Stomach smooth muscle (tissue), 2 donors: ENCODE measurements around the gene CCDC8.
"Not testable (repeated sequence)": the region's sequence is repeated elsewhere in the genome, so short reads cannot be mapped to it uniquely, and the experiment has no call there.

Source experiments
- H3K27ac ChIP-seq: one replicate; pipeline ENCODE4 v1.7.0; 2013; ENCODE audit warnings: mild to moderate bottlenecking, low read length, inconsistent platforms
- H3K27me3 ChIP-seq, 2 donors: one replicate each; pipeline ENCODE4 v1.7.0; 2013; ENCODE audit warnings: low read length in 2 of 2; ENCODE audit not compliant: insufficient read depth in 2 of 2, control insufficient read depth in 1 of 2
- H3K36me3 ChIP-seq, 2 donors: one replicate each; pipeline ENCODE4 v1.7.0; 2013; ENCODE audit warnings: low read length in 2 of 2; ENCODE audit not compliant: control insufficient read depth in 2 of 2, insufficient read depth in 2 of 2
- H3K4me1 ChIP-seq: one replicate; pipeline ENCODE4 v1.7.0; 2013; ENCODE audit warnings: low read length; ENCODE audit not compliant: control insufficient read depth, insufficient read depth
- H3K4me3 ChIP-seq, 2 donors: one replicate each; pipeline ENCODE4 v1.7.0; 2013; ENCODE audit warnings: low read length in 2 of 2
- H3K9ac ChIP-seq, 2 donors: one replicate each; pipeline ENCODE4 v1.7.0; 2013; ENCODE audit warnings: low read length in 2 of 2, mild to moderate bottlenecking in 1 of 2
- H3K9me3 ChIP-seq, 2 donors: one replicate each; pipeline ENCODE4 v1.7.0; 2013; ENCODE audit warnings: low read length in 2 of 2; ENCODE audit not compliant: control insufficient read depth in 2 of 2
- donor health status: healthy.
- donor health status: Pancreatic carcinoma.

Gene CCDC8

DNA sequence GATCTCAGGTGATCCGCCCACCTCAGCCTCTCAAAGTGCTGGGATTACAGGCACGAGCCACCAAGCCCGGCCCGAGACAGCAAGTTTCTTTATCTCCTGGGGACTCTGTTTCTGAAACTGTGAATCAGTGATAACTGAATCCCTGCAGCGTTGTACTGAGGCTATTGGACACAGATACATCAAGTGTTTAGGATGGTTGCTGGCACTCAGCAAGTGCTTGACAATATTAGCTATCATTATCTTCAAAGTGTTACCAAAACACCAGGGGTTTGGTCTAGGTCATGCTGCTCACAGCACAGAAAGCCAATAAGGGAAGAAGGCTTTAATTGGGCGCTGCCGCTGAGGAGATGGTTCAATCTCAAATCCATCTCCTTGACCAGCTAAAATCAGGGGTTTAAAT lies 35.9 kb upstream of the CCDC8 start:
- Histone ChIP-seq H3K4me3 (no peak overlapping the region), H3K9me3 (no peaks in the 10 kb centered on the region), H3K36me3 (no peaks in the 10 kb centered on the region), H3K27ac (no peak overlapping the region), H3K27me3 (no peaks in the 10 kb centered on the region), H3K9ac (no peak overlapping the region), H3K4me1 (no peaks in the 10 kb centered on the region)

DNA sequence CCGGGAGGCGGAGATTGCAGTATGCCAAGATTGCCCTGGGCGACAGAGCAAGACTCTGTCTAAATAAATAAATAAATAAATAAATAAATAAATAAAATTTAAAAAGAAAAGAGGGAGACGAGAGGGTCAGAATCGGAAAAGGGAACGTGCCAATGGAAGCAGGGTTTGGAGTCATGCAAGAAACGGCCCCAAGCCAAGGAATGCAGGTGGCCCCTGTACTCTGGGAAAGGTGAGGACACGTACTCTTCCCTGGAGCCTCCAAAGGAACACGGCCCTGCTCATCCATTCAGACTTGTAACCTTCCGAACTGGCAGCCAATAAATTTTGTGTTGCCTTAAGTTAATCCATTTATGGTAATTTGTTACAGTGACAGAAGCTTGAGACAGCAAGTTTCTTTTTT lies 35.2 kb upstream of the CCDC8 start:
- Histone ChIP-seq H3K36me3 (no peaks in the 10 kb centered on the region), H3K9ac (no peak overlapping the region), H3K4me1 (no peaks in the 10 kb centered on the region), H3K27ac (no peak overlapping the region), H3K9me3 (no peaks in the 10 kb centered on the region), H3K27me3 (no peaks in the 10 kb centered on the region), H3K4me3 (no peak overlapping the region)

DNA sequence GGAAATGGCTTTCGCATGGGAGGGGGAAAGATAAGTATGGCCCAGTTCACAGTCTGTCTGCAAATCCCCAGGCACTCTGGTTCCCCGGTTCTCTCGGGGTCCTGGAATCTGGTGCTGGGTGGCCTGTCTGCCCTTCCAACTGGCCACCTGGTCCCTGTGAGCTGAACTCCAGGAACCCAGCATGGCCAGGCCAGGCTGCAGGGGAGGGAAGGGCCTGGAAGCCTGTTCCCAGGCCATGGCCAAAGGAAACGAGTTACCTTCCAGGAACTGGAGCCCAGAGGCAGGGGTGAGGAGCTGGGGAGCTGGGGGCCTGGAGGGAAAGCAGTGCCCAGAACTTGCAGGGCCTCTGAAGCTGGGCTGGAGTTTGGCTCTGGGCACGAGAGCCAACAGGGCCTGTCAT lies 34.5 kb upstream of the CCDC8 start:
- no peaks in the 10 kb centered on the region for H3K9me3 ChIP-seq
- H3K9ac ChIP-seq, result no peak overlapping the region
- no peaks in the 10 kb centered on the region for H3K27me3 ChIP-seq
- no peak overlapping the region for H3K4me3 ChIP-seq
- H3K4me1 ChIP-seq, result no peaks in the 10 kb centered on the region
- H3K27ac ChIP-seq, result no peak overlapping the region
- H3K36me3 ChIP-seq, result no peaks in the 10 kb centered on the region

DNA sequence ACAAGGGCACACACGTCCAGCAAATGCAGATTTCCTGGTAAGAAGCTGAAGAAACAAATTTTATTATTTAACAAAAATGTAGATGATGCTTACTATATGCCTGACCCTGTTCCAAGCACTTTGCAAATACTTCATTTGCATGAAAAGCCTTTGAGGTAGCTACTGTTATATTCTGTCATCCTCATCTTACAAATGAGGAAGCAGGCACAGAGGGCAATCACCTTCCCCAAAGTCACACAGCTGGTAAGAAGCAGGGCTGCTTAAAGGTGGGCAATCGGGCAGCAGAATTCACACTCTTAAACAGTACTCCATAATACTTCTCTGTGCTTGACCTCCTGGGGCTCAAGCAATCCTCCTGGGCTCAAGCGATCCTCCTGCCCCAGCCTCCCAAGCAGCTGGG lies 33.6 kb upstream of the CCDC8 start:
- Histone ChIP-seq H3K9me3 (no peaks in the 10 kb centered on the region), H3K27me3 (no peaks in the 10 kb centered on the region), H3K9ac (no peak overlapping the region), H3K27ac (no peak overlapping the region), H3K36me3 (no peaks in the 10 kb centered on the region), H3K4me3 (no peak overlapping the region), H3K4me1 (no peaks in the 10 kb centered on the region)

DNA sequence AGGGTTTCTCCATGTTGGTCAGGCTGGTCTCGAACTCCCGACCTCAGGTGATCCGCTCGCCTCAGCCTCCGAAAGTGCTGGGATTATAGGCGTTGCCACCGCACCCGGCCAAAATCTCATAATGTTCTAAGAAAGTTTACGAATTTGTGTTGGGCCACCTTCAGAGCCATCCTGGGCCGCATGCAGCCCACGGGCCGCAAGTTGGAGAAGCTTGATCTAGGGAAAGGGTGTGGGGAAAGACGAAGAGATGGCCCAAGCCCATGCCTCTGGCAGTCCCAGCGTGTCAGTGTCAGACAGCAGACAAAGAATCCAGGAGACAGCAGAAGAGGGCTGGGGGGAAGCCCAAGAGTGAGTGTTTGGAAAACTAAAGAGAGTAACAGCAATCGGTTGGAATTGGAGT lies 32.7 kb upstream of the CCDC8 start:
- H3K9me3 ChIP-seq, result no peaks in the 10 kb centered on the region
- no peaks in the 10 kb centered on the region for H3K36me3 ChIP-seq
- no peaks in the 10 kb centered on the region for H3K27me3 ChIP-seq
- H3K9ac ChIP-seq, result no peak overlapping the region
- H3K27ac ChIP-seq, result no peak overlapping the region
- no peaks in the 10 kb centered on the region for H3K4me1 ChIP-seq
- H3K4me3 ChIP-seq, result no peak overlapping the region

DNA sequence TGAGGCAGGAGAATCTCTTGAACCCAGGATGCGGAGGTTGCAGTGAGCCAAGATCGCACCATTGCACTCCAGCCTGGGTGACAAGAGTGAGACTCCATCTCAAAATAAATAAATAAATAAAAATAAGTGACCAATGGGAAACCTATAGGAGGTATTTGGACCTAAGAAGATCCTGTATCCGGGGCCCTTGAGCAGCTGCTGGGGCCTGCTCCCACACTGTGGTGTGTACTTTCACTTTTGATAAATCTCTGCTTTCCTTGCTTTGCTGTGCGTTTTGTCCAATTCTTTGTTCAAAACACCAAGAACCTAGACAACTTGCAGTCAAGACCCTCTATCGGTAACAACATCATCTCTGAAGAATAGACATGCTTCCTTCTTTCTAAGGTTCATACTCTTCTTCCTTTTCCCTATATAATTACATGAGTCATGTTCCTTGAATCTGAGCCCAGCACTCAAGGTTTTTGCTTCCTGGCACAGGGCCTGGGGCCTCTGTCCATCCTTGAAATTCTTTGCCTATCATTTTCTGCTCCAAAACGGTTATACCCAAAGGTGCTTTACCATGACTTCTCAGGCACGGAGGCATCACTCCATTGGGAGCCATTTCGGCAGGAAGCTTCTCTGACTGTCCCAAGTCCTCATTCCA lies 29.6 kb upstream of the CCDC8 start:
- Histone ChIP-seq H3K9ac (no peak overlapping the region), H3K9me3 (no peaks in the 10 kb centered on the region), H3K27ac (no peak overlapping the region), H3K4me1 (no peaks in the 10 kb centered on the region), H3K27me3 (no peaks in the 10 kb centered on the region), H3K4me3 (no peak overlapping the region), H3K36me3 (no peaks in the 10 kb centered on the region)

DNA sequence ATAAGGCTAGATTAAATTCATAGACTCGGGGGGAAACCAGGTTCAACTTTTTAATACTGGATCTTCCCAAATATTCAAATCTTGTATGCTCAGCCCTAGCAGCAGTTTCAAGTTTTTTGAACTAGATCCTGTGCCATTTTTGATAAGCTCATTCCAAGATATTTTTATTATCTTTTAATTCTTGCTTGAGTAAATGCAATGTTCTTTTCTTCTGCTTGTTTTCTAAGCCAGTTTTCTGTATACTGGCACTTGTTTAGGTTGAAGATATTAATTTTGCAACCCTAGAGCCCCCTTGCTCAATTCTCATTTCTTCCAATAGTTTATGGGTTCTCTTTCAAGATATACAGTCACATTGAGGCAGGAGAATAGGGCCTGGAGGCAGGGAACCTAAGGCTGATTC lies 28.5 kb upstream of the CCDC8 start:
- H3K9me3 ChIP-seq, result no peaks in the 10 kb centered on the region

DNA sequence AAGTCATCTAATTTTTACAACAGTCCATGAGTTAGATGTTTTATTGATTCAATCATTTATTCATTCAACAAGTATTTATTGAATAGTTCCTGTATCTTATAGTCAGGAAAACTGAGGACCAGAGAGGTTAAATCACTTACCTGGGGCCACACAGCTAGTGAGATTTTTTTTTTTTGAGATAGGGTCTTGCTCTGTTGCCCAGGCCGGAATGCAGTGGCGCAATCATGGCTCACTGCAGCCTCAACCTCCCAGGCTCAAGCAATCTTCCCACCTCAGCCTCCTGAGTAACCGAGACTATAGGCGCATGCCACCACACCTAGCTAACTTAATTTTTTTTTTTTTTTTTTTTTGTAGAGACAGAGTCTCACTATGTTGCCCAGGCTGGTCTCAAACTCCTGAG lies 22.3 kb upstream of the CCDC8 start:
- H3K9ac ChIP-seq, H3K27ac ChIP-seq, H3K4me1 ChIP-seq, H3K9me3 ChIP-seq, H3K27me3 ChIP-seq, H3K4me3 ChIP-seq, H3K36me3 ChIP-seq: not testable (repeated sequence)

More for the DNA sequence above, 28.5 kb upstream of the CCDC8 start:
- no peaks in the 10 kb centered on the region for H3K4me1 ChIP-seq
- H3K36me3 ChIP-seq, result no peaks in the 10 kb centered on the region
- no peak overlapping the region for H3K9ac ChIP-seq
- no peaks in the 10 kb centered on the region for H3K27me3 ChIP-seq
- H3K4me3 ChIP-seq, result no peak overlapping the region
- no peak overlapping the region for H3K27ac ChIP-seq

DNA sequence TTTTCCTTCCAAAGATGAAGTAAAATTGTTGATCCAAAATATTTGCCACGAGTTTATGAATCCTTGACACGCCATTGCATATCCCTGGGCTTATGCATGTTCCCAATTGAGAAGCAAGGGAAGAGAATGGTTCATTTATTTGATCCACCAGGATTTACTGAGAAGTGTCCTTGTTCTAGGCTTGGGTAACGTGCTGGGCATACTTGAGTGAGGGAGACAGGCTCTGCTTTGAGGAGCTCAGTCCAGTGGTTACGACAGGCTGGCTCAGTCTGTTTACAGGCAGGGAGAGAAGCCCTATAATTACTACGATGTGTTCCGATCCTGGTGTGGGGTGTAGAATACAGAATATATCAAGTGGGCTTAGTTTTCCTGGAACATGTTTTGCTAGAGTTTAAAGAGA lies 21.6 kb upstream of the CCDC8 start:
- H3K27me3 ChIP-seq, result no peaks in the 10 kb centered on the region
- no peaks in the 10 kb centered on the region for H3K36me3 ChIP-seq
- H3K9me3 ChIP-seq, result no peaks in the 10 kb centered on the region
- H3K27ac ChIP-seq, result no peak overlapping the region
- no peaks in the 10 kb centered on the region for H3K4me1 ChIP-seq
- no peak overlapping the region for H3K4me3 ChIP-seq
- no peak overlapping the region for H3K9ac ChIP-seq

DNA sequence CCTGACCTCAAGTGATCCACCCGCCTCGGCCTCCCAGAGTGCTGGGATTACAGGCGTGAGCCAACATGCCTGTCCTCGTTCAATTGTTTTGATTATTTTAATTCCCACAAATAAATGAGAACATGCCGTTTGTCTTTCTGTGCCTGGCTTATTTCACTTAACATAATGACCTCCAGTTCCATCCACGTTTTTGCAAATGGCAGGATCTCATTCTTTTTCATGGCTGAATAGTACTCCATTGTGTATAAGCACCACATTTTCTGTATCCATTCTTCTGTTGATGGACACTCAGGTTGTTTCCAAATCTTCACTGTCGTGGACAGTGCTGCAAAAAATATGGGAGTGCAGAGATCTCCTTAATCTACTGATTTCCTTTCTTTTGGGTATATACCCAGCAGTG lies 20.1 kb upstream of the CCDC8 start:
- H3K4me1 ChIP-seq, H3K9ac ChIP-seq, H3K9me3 ChIP-seq, H3K36me3 ChIP-seq, H3K27me3 ChIP-seq, H3K27ac ChIP-seq, H3K4me3 ChIP-seq: not testable (repeated sequence)

DNA sequence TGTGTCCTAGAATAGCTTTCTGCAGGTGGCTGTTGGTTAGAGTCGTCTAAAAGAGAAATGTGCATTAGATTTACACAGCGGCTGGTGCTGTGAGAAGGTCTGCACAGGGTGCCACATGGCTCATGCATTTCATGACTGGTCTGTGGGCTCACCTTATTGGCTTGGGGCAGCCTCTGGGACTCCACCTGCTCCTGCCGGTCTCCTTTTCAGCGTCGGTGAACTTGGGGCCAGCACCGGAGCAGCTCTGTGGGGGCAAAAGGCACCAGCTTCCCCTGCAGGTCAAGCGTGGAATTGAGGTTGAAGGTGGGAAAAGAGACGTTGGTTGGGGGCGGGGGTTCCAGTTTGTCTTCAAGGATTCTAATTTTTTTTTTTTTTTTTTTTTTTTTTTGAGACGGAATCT lies 18.5 kb upstream of the CCDC8 start:
- Histone ChIP-seq H3K9ac (no peak overlapping the region), H3K4me1 (peaks cover 10% of the 10 kb centered on the region), H3K4me3 (no peak overlapping the region), H3K9me3 (no peaks in the 10 kb centered on the region), H3K36me3 (no peaks in the 10 kb centered on the region), H3K27me3 (peaks cover 8 to 16% of the 10 kb centered on the region in 2 donors), H3K27ac (no peak overlapping the region)
